RWPE2 (cell line): Measurements from ENCODE around the gene RPTOR.

ENCODE experiments used
- ATAC-seq: fragments of 200-7000 bp; cut with Tn5 transposase; 3 replicates; pipeline ENCODE4 v1.9.1; 2021; ENCODE audit warnings: low read depth
- DNase-seq: peaks from one replicate; pipeline ENCODE4 v3.0.0-alpha.2; 2020; ENCODE audit warnings: low spot score
- H3K27ac ChIP-seq: fragments of 450-650 bp; 2 replicates; pipeline ENCODE4 v1.5.1; 2017; ENCODE audit warnings: mild to moderate bottlenecking; ENCODE audit not compliant: poor library complexity, severe bottlenecking
- H3K27me3 ChIP-seq: fragments of 250-450 bp; sonication (Bioruptor Pico); 2 replicates; pipeline ENCODE4 v1.5.1; 2021; ENCODE audit warnings: mild to moderate bottlenecking, moderate library complexity; ENCODE audit not compliant: insufficient read depth, poor library complexity, severe bottlenecking
- H3K36me3 ChIP-seq: fragments of 250-450 bp; sonication (Bioruptor Pico); 2 replicates; pipeline ENCODE4 v1.5.1; 2020; ENCODE audit warnings: low read depth, mild to moderate bottlenecking, moderate library complexity
- H3K4me1 ChIP-seq: fragments of 250-450 bp; sonication (Bioruptor Pico); 2 replicates; pipeline ENCODE4 v1.5.1; 2021; ENCODE audit warnings: mild to moderate bottlenecking, moderate library complexity; ENCODE audit not compliant: insufficient read depth, poor library complexity, severe bottlenecking
- H3K4me3 ChIP-seq: fragments of 250-450 bp; sonication (Bioruptor Pico); 2 replicates; pipeline ENCODE4 v1.5.1; 2021; ENCODE audit warnings: mild to moderate bottlenecking, moderate library complexity; ENCODE audit not compliant: severe bottlenecking
- H3K9me3 ChIP-seq: fragments of 250-450 bp; sonication (Bioruptor Pico); 2 replicates; pipeline ENCODE4 v1.5.1; 2021; ENCODE audit warnings: mild to moderate bottlenecking, moderate library complexity; ENCODE audit not compliant: severe bottlenecking
- CTCF ChIP-seq: fragments of 450-650 bp; IDR thresholded peaks from one replicate; pipeline ENCODE4 v1.5.1; 2017; ENCODE audit warnings: mild to moderate bottlenecking, moderate library complexity; ENCODE audit not compliant: poor library complexity, severe bottlenecking

The RPTOR gene

DNA sequence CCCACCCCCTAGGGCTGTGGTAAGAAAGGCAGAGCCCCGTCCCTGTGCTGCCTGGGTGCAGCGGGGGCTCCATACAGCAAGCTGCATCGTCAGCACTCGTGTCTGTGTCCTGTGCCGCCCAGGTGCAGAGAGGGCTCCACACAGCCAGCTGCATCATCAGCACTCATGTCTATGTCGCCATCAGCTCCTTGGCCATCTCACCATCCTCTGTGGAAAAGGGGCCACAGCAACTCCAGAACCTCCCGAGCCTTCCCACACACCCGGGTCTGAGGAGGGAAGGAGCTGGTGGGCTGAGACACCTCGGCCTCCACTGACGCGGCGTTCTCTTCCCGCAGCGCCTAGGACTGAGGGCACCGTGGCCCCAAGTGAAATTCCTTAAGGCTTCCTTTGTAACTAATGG lies 374.1 kb downstream of the RPTOR start:
- H3K4me3 ChIP-seq = no peak overlapping the region
- no peaks in the 10 kb centered on the region for H3K4me1 ChIP-seq
- DNase-seq (peak; percentile 25), ATAC-seq (no peak)
- no peak for TF ChIP-seq CTCF
- no peaks in the 10 kb centered on the region for H3K9me3 ChIP-seq
- no peak overlapping the region for H3K27ac ChIP-seq
- H3K27me3 ChIP-seq = no peaks in the 10 kb centered on the region
- peaks cover 11% of the 10 kb centered on the region for H3K36me3 ChIP-seq

GRCh38 chr17:80919331-80920311 lies 375.0 kb downstream of the RPTOR start:
- H3K36me3 ChIP-seq = peaks cover 16% of the 10 kb centered on the region
- DNase-seq (peak; percentile 54), ATAC-seq (no peak)
- TF ChIP-seq CTCF = no peak
- no peaks in the 10 kb centered on the region for H3K9me3 ChIP-seq
- H3K4me1 ChIP-seq = no peaks in the 10 kb centered on the region
- no peaks in the 10 kb centered on the region for H3K27me3 ChIP-seq
- no peak overlapping the region for H3K27ac ChIP-seq
- H3K4me3 ChIP-seq = no peak overlapping the region

GRCh38 chr17:80920441-80920840 lies 375.8 kb downstream of the RPTOR start:
- H3K4me3 ChIP-seq = no peak overlapping the region
- H3K36me3 ChIP-seq = peaks cover 24% of the 10 kb centered on the region
- H3K9me3 ChIP-seq = no peaks in the 10 kb centered on the region
- H3K27ac ChIP-seq = no peak overlapping the region
- no peak for TF ChIP-seq CTCF
- no peak for ATAC-seq
- peak; percentile 55 for DNase-seq
- H3K27me3 ChIP-seq = no peaks in the 10 kb centered on the region
- no peaks in the 10 kb centered on the region for H3K4me1 ChIP-seq

DNA sequence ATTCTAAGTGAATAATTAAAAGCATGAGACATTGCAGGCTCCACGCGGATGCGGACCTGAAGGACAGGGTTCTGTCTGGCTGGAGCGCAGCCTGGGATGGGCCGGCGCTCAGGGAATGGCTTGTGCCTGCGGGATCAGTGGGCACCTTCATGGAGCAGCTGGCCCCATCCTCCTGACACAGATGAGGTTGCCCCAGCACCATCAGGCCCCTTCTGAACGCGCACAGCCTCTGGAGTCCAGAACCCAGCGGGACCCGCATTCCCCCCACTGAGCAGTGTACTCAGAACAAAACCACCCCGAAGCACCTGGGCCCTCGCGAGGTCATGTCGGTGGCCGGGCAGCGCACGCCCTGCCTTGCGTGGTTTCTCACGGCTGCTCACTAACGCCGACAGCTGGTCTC lies 376.5 kb downstream of the RPTOR start:
- Histone ChIP-seq H3K27me3 (no peaks in the 10 kb centered on the region), H3K4me1 (no peaks in the 10 kb centered on the region), H3K27ac (no peak overlapping the region), H3K4me3 (no peak overlapping the region), H3K36me3 (peaks cover 30% of the 10 kb centered on the region), H3K9me3 (no peaks in the 10 kb centered on the region)
- no peak for TF ChIP-seq CTCF
- DNase-seq (peak; percentile 64), ATAC-seq (no peak)
